H9 (cell line): ENCODE measurements around the gene LRRC51. TPM values are rescaled to one million over a fixed set of nuclear protein-coding genes. Genes with fewer than 3 reads are reported as not detected.
A peak's percentile ranks its signal among the peaks of the same experiment; 100 is the strongest.

ENCODE experiments used
- DNase-seq: peaks from one replicate; pipeline ENCODE4 v3.0.0-alpha.2; 2017
- H2AFZ ChIP-seq: one replicate; pipeline ENCODE4 v1.6.1; 2013; ENCODE audit warnings: mild to moderate bottlenecking, low read length, control low read depth, moderate library complexity
- H2AK5ac ChIP-seq: 2 replicates; pipeline ENCODE4 v1.6.1; 2013; ENCODE audit warnings: low read length, control low read depth, mixed read lengths; ENCODE audit not compliant: insufficient read length
- H2BK120ac ChIP-seq: one replicate; pipeline ENCODE4 v1.6.1; 2013; ENCODE audit warnings: low read depth, mild to moderate bottlenecking, low read length, control low read depth, inconsistent platforms; ENCODE audit not compliant: poor library complexity, severe bottlenecking
- H2BK12ac ChIP-seq: 2 replicates; pipeline ENCODE4 v1.6.1; 2013; ENCODE audit warnings: low read length, control low read depth, mixed read lengths, low read depth; ENCODE audit not compliant: insufficient read length
- H2BK15ac ChIP-seq: 2 replicates; pipeline ENCODE4 v1.6.1; 2013; ENCODE audit warnings: low read depth, low read length, control low read depth
- H2BK20ac ChIP-seq: one replicate; pipeline ENCODE4 v1.6.1; 2013; ENCODE audit warnings: low read depth, mild to moderate bottlenecking, low read length, control low read depth, inconsistent platforms; ENCODE audit not compliant: poor library complexity, severe bottlenecking
- H2BK5ac ChIP-seq: 2 replicates; pipeline ENCODE4 v1.6.1; 2013; ENCODE audit warnings: low read length, control low read depth, mixed read lengths; ENCODE audit not compliant: insufficient read length
- H3K14ac ChIP-seq: 2 replicates; pipeline ENCODE4 v1.6.1; 2013; ENCODE audit warnings: low read length, control low read depth; ENCODE audit not compliant: insufficient read depth
- H3K18ac ChIP-seq: 2 replicates; pipeline ENCODE4 v1.6.1; 2013; ENCODE audit warnings: low read depth, mild to moderate bottlenecking, mixed read lengths, low read length, control low read depth; ENCODE audit not compliant: insufficient read length
- H3K23ac ChIP-seq: 2 replicates; pipeline ENCODE4 v1.6.1; 2013; ENCODE audit warnings: low read length, control low read depth, mixed read lengths, low read depth; ENCODE audit not compliant: insufficient read length
- H3K23me2 ChIP-seq: 2 replicates; pipeline ENCODE4 v1.6.1; 2013; ENCODE audit warnings: low read depth, mild to moderate bottlenecking, mixed read lengths, low read length, control low read depth; ENCODE audit not compliant: insufficient read length, poor library complexity, severe bottlenecking
- H3K27ac ChIP-seq: 2 replicates; pipeline ENCODE4 v1.5.1; 2013; ENCODE audit warnings: low read length, control low read depth, mixed read lengths, low read depth; ENCODE audit not compliant: insufficient read length
- H3K27me3 ChIP-seq: 2 replicates; pipeline ENCODE4 v1.6.1; 2013; ENCODE audit warnings: low read length, control low read depth, inconsistent platforms; ENCODE audit not compliant: insufficient read depth
- H3K4ac ChIP-seq: 2 replicates; pipeline ENCODE4 v1.6.1; 2013; ENCODE audit warnings: low read depth, mild to moderate bottlenecking, control low read depth, inconsistent platforms, low read length, moderate library complexity
- H3K4me1 ChIP-seq: 2 replicates; pipeline ENCODE4 v1.6.1; 2013; ENCODE audit warnings: low read length, control low read depth, inconsistent platforms; ENCODE audit not compliant: insufficient read depth
- H3K4me2 ChIP-seq: 2 replicates; pipeline ENCODE4 v1.6.1; 2013; ENCODE audit warnings: low read length, control low read depth, mixed read lengths; ENCODE audit not compliant: insufficient read length, insufficient read depth
- H3K56ac ChIP-seq: 2 replicates; pipeline ENCODE4 v1.6.1; 2013; ENCODE audit warnings: low read depth, mild to moderate bottlenecking, mixed read lengths, low read length, control low read depth; ENCODE audit not compliant: insufficient read length
- H3K79me1 ChIP-seq: 2 replicates; pipeline ENCODE4 v1.6.1; 2013; ENCODE audit warnings: low read depth, mild to moderate bottlenecking, moderate library complexity, low read length, control low read depth, inconsistent platforms; ENCODE audit not compliant: insufficient read depth, poor library complexity, severe bottlenecking
- H3K79me2 ChIP-seq: 2 replicates; pipeline ENCODE4 v1.6.1; 2013; ENCODE audit warnings: low read length, control low read depth, inconsistent platforms; ENCODE audit not compliant: insufficient read depth
- H3K9ac ChIP-seq: 2 replicates; pipeline ENCODE4 v1.6.1; 2013; ENCODE audit warnings: low read length, control low read depth, mixed read lengths; ENCODE audit not compliant: insufficient read length; ENCODE audit errors: extremely low read depth
- H3K9me3 ChIP-seq: one replicate; pipeline ENCODE4 v1.6.1; 2013; ENCODE audit warnings: low read depth, low read length, inconsistent platforms; ENCODE audit not compliant: control insufficient read depth
- H3T11ph ChIP-seq: one replicate; pipeline ENCODE4 v1.6.1; 2013; ENCODE audit warnings: mild to moderate bottlenecking, low read length, control low read depth, inconsistent platforms
- H4K20me1 ChIP-seq: one replicate; pipeline ENCODE4 v1.6.1; 2013; ENCODE audit not compliant: control insufficient read depth, insufficient read length, insufficient read depth
- H4K5ac ChIP-seq: 2 replicates; pipeline ENCODE4 v1.6.1; 2013; ENCODE audit warnings: low read depth, mild to moderate bottlenecking, mixed read lengths, low read length, control low read depth; ENCODE audit not compliant: insufficient read length
- H4K8ac ChIP-seq: replicated peaks from 2 replicates; pipeline ENCODE4 v1.6.1; 2013; ENCODE audit warnings: low read length, control low read depth, mixed read lengths, low read depth; ENCODE audit not compliant: insufficient read length
- H4K91ac ChIP-seq: 2 replicates; pipeline ENCODE4 v1.6.1; 2013; ENCODE audit warnings: low read depth, mild to moderate bottlenecking, moderate library complexity, mixed read lengths, low read length, control low read depth; ENCODE audit not compliant: insufficient read length
- H3K27ac Mint-ChIP-seq, 3 experiments: 2 replicates in 2 of 3; 3 replicates in 1 of 3; pipeline ENCODE4 v1.8.0; 2020 to 2021; ENCODE audit warnings: mixed read lengths in 3 of 3, mild to moderate bottlenecking in 1 of 3, moderate library complexity in 1 of 3
- H3K27me3 Mint-ChIP-seq: 2 replicates; pipeline ENCODE4 v1.8.0; 2021; ENCODE audit warnings: low read depth, mild to moderate bottlenecking, moderate library complexity, mixed read lengths
- H3K36me3 Mint-ChIP-seq, 3 experiments: 2 replicates in 2 of 3; 3 replicates in 1 of 3; pipeline ENCODE4 v1.8.0; 2020 to 2021; ENCODE audit warnings: low read depth in 3 of 3, mixed read lengths in 3 of 3; ENCODE audit not compliant: insufficient read depth in 1 of 3
- H3K4me1 Mint-ChIP-seq, 2 experiments: 2 replicates each; pipeline ENCODE4 v1.8.0; 2020; ENCODE audit warnings: mixed read lengths in 2 of 2
- H3K4me3 Mint-ChIP-seq, 2 experiments: 2 replicates in 1 of 2; 3 replicates in 1 of 2; pipeline ENCODE4 v1.8.0; 2020 to 2021; ENCODE audit warnings: mild to moderate bottlenecking in 2 of 2, mixed read lengths in 2 of 2, moderate library complexity in 1 of 2
- H3K9me3 Mint-ChIP-seq, 2 experiments: 2 replicates in 1 of 2; 3 replicates in 1 of 2; pipeline ENCODE4 v1.8.0; 2020; ENCODE audit warnings: mild to moderate bottlenecking in 2 of 2, mixed read lengths in 2 of 2, moderate library complexity in 1 of 2
- CTCF ChIP-seq: fragments of 200-600 bp; sonication (generic); conservative IDR thresholded peaks from 3 replicates; pipeline ENCODE4 v1.8.0; 2021; ENCODE audit warnings: antibody characterized with exemption, mild to moderate bottlenecking
- WGBS: extraction: QIAGEN DNeasy Blood & Tissue Kit; methylation state at CpG from one replicate; pipeline ENCODE4 v1.1.7; 2013; ENCODE audit warnings: missing lambda C conversion rate, low lambda C conversion rate, mixed read lengths; ENCODE audit not compliant: insufficient read length; ENCODE audit errors: extremely low coverage; 5-methylcytosine and 5-hydroxymethylcytosine counted together
- total RNA-seq: library from RNA; stranded (reverse); gene quantifications from 2 replicates; pipeline ENCODE4 v1.2.1, GENCODE V29; 2021

LRRC51 gene
- total RNA-seq, 1 experiment from 2014 or later, result 3.1 TPM

- H3K4me1 ChIP-seq, result peaks cover 9% of the 10 kb centered on the region; the same call in 1 of the 2 replicates
- H2AK5ac ChIP-seq, result no peak overlapping the region
- no peak overlapping the region for H3K23ac ChIP-seq
- no peak overlapping the region for H3K14ac ChIP-seq
- no peak overlapping the region for H2BK5ac ChIP-seq
- Mint-ChIP-seq H3K36me3 (peaks cover 12 to 34% (median 28%) of the 10 kb centered on the region in 3 experiments; a peak in 6 of 7 replicates), H3K4me1 (peaks cover 6 to 7% of the 10 kb centered on the region in 2 experiments), H3K27ac (peak overlapping the region in 1 of 3 experiments; percentile 79; a peak in 4 of 7 replicates), H3K9me3 (no peaks in the 10 kb centered on the region), H3K27me3 (no peaks in the 10 kb centered on the region), H3K4me3 (no peak overlapping the region)
- H3K79me2 ChIP-seq, result peaks cover 12% of the 10 kb centered on the region; the same call in 1 of the 2 replicates
- H4K91ac ChIP-seq, result no peak overlapping the region
- H2BK20ac ChIP-seq, result no peak overlapping the region
- no peak overlapping the region; the same call in 1 of the 2 replicates for H3K4ac ChIP-seq
- no peak overlapping the region for H2BK15ac ChIP-seq
- WGBS, result no CpG with 5 or more reads among the region's 4 CpGs
- H3K79me1 ChIP-seq, result peaks cover 10% of the 10 kb centered on the region
- no peaks in the 10 kb centered on the region for H4K20me1 ChIP-seq
- no peaks in the 10 kb centered on the region for H3K27me3 ChIP-seq
- H3K4me2 ChIP-seq, result no peak overlapping the region
- no peak overlapping the region for H4K8ac ChIP-seq
- no peak overlapping the region for H3K56ac ChIP-seq
- no peak overlapping the region for H2BK120ac ChIP-seq
- no peak overlapping the region for H4K5ac ChIP-seq
- DNase-seq, result no peak
- H3K27ac ChIP-seq, result no peak overlapping the region
- no peak for TF ChIP-seq CTCF
- no peak overlapping the region for H2AFZ ChIP-seq
- H2BK12ac ChIP-seq, result no peak overlapping the region
- no peak overlapping the region for H3K9ac ChIP-seq
- peaks cover 8% of the 10 kb centered on the region for H3K23me2 ChIP-seq
- no peak overlapping the region for H3K18ac ChIP-seq
- H3K9me3 ChIP-seq, result no peaks in the 10 kb centered on the region
- H3T11ph ChIP-seq, result no peak overlapping the region
Measured at GRCh38 chr11:72037554-72038311, 42.9 kb upstream of the LRRC51 start.
